NCI-H2107 treated with DMSO at 0.1 percent for 48 hours (cell line): Measurements from ENCODE around the gene CYB5RL.

Experiments
- DNase-seq: peaks from one replicate; lab custom pipeline; 2025; ENCODE audit not compliant: unreplicated experiment; lab: John Stamatoyannopoulos, UW

Gene CYB5RL

DNA sequence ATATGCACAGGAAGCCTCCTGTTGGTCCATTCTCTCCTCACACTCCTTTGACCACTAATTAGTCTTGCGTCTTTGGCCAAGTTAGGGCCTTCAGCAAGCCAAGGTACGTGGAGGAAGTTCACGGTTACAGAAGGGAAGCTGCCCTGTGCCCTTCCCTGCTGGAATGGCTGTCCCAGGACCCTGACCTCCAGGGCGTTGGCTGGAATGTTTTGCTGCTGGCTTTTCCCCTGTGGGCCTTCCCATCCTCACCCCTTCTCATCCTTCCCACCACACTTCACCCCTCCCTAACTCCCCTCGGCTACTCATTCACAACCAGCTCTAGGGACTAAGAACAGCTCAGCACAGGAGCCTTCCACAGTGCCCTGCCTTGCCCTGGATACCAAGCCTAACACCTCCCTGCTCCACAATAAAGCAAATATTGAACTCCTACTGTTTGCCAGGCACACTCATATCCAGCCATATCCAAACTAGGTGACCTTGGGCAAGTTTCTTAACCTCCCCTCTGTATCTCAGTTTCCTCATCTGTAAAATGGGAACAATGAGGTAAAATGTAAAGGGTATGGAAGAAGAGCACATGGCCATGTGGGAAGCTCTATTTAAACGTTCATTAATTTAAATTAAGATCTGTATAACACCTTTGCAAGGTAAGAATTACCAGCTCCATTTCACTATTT, 38.2 kb downstream of the CYB5RL start:
- no peak for DNase-seq

DNA sequence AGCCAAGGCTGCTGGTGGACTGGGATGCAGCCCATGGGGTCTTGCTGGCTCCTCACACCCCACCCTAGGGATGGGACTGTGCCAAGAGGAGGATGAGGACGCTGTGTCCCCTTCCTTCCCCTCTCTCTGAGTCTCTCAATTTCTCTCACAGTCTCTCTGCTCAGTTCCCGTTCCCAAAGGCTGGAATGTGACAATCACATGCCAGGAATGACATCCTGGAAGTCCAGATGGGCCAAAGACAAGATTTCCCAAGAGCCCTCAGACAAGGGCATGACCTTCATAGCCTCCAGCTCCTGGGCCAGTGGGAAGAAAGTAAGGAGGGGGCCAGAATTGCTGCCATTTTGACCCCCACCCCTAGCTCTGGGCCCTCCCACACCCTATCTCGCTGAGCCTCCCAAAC, 39.5 kb downstream of the CYB5RL start:
- no peak for DNase-seq

GRCh38 chr1:54159733-54160316, 40.0 kb downstream of the CYB5RL start:
- DNase-seq = no peak

GRCh38 chr1:54158071-54158470, 41.8 kb downstream of the CYB5RL start:
- peak; percentile 76 for DNase-seq

GRCh38 chr1:54157401-54157800, 42.4 kb downstream of the CYB5RL start:
- no peak for DNase-seq

DNA sequence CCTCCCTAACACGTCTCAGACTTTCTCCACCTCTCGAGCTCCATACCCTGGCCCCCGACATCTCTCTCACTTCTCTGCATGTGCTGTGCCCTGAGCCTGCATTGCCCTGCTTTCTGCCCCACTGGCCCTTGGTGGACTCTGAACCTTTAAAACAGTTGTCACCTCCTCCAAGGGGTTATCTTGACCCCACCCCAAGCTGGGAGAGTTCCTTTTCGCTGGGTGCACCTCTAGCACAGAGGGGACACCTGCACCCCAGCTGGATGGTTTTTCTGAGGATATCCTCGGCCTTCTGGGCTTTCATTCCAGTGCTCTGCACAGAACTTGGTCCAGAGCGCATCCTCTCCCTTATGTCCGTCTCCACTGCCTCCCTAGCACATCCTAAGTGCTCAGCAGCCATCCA, 42.8 kb downstream of the CYB5RL start:
- no peak for DNase-seq

DNA sequence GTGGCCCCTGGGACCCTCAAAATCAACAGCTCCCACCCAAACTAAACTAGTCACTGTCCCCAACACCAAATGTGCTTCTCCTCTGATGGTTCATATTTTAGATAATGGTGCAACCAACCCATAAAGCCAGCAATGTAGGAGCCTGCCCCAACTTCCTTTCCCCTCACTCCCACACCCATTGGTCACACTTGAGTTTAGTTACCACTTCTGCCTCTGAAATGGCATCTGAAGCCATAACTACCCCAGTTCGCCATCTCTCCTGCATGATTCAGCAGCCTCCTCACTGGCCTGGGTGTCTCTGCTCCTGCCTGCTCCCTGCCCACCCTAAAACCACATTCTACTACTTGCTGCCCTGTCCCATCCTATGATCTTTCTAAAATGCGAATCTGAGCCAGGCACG, 43.6 kb downstream of the CYB5RL start:
- DNase-seq = no peak

GRCh38 chr1:54153535-54154439, 46.0 kb downstream of the CYB5RL start:
- DNase-seq = peak; percentile 58

DNA sequence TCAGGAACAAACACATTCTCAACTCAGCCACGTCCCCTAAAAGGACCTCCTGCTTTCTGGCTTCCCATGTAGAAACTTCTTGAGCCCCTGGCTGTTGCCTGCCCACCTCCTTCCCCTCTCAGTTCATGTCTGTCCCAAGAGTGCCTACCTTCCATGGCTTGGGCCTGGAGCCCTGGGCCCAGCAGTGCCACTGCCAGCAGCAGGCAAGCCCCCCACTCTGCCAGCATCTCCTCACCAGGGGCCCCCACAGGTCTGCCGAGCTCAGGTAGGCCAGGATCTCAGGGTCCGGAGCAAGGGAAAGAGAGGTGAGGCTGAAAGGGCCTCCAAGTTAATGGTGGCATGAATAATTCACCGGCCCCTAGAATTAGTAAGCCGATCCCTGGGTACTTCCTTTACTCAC, 47.1 kb downstream of the CYB5RL start, which contains the start of gene CDCP2:
CDCP2 (minus strand) TSS at position 305 of the 400 bp plus-strand sequence; CDS start at position 227, 78 bp downstream.
- DNase-seq = no peak

DNA sequence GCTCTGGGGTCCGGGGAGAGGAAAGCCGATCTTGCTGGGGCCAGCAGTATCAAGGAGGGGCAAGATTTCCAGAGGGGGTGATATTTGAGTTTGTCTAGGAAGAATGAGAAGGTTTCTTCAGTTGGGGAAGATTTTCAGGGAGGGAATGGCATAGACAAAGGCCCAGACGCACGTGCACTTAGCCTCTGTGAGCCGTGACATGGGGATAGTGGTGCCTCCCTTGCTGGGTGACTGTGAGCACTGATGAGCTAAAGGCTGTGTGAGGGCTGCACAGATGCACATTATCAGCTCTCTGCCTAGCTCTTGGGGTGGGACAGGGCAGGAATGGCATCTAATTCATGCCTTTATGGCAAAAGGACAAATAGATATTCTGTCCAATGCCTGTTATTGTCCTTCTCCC, 48.8 kb downstream of the CYB5RL start:
- no peak for DNase-seq
